ENCODE data around the gene NOBOX.
"Not testable (repeated sequence)": the region's sequence is repeated elsewhere in the genome, so short reads cannot be mapped to it uniquely, and the experiment has no call there.

Gene NOBOX

GRCh38 chr7:144403649-144404061 is at the start of gene NOBOX:
Gene NOBOX (minus strand): TSS chr7:144403693.
- no peak for DNase-seq

GRCh38 chr7:144452064-144452463 is 48.6 kb upstream of the NOBOX start:
- DNase-seq = no peak

- no peak for DNase-seq
Measured at GRCh38 chr7:144445590-144445989, 42.1 kb upstream of the NOBOX start.

DNA sequence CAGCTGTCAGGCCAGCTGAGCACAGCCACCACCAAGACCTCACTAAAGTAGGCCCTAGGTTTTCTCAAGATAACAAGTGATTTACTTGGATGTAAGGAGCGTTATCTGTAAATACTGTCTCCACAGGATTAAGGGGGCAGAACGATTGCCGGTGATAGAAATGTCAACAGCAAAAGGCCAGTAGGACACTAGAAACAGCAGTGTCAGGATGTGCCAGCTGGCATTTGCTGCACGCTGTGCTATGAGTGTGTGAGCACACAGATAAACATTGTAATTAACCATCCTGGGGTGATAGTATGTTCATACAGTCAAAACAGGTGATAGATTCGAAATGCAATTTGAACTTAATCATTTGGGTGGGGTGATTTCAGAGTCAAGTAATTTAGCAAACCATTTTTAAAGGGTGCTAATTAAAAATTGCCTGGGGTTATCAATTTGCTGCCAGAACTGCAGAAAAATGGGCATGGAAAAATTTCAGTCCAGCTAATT is 36.3 kb upstream of the NOBOX start:
- no peak for DNase-seq

- DNase-seq = no peak
Measured at GRCh38 chr7:144438759-144439158, 35.3 kb upstream of the NOBOX start.

DNA sequence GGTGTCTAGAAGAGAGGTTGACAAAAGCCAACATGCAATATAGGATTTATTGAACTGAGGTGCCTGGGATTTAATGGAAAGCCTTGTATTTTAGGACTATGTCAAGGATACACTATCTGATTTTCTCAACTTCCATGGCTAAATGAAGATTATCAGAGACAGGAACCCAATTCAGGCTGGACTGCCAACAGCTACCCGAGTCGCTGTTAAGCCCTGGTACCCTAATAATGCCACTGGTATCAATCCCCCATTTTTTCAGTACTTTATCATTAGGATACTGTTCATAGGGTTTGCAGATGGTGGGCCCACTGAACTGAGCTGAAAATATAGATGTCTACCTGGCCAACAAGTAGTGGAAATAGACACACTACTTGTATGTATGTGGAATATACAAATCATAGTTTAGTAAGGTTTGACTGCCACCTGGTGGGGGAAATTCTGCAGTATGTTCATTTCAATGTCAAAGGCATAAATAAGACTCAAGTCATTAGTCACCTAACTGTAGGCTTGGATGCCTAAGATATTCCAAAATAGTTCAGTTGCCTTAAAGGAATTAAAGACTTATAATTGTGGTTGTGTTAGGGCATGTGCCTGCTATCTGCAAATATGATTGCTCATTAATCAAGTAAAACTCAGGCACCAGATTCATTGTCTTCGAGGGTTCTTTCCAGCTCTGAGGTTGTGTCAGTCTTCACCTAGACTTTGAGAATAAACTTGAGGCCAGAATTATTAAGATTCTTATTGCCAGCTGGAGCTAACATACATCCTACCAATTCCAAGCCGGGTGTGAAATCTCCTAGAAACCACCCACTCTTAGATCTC is 34.1 kb upstream of the NOBOX start:
- peak; percentile 10 for DNase-seq

DNA sequence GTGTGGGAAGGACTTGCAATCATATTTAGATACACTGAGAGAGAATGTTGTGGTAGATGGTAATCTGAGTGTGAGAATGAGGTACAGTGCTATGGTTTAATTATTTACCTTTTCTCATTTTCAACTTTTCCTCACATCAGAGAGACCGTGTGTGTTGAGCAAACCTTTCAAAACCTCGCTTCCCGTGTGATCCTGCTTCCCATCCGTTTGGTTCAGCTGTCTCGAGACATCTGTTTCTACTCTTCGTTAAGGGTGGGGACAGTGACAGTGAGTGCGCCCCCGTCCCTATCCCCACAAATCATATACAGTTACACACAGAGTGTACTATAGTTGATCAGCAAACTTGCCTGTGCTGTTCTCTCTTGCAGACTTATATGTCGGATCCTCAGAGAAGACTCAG is 33.0 kb upstream of the NOBOX start:
- no peak for DNase-seq

- DNase-seq = no peak
Measured at GRCh38 chr7:144428431-144428830, 24.9 kb upstream of the NOBOX start.

GRCh38 chr7:144427539-144427938 is 24.0 kb upstream of the NOBOX start:
- DNase-seq = not testable (repeated sequence)

DNA sequence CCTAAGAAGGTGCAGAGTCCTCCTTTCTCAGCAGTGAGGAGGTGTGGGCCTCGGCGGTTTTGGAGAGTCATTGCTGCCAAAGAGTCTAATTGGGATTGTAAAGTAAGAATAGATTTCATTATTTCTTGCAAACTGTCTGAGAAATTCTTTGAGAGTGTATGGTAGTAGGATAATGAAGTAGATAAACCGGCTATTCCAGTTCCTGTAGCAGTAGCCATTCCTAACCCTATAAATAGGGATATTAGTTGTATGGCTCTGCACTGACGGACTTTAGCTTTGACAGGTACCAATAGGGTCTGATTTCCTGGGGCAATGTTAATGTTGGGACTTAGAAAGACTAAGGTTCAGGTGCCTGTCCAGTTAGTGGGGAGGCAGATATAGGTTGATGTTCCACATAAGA is 15.4 kb upstream of the NOBOX start:
- DNase-seq = not testable (repeated sequence)

DNA sequence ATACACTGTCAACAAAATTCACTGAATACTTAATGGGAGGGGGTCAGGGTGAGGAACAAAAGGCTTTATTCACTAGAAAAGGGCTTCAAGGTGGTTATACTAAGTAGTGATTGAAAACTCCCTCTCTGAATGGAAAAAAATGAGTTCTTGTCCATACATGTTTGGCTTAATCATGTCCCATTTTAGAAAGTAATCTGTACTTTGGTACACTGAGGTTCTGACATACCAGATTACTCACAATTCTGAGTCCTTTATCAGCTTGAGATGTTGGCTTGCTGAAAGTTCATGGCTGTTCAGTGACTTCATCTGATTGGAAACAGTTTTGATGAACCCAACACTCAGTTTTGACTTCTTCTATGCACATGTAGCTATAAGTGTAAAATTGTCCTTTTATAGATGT is 12.8 kb upstream of the NOBOX start:
- DNase-seq = no peak

GRCh38 chr7:144415858-144416257 is 12.4 kb upstream of the NOBOX start:
- no peak for DNase-seq

GRCh38 chr7:144414815-144415214 is 11.3 kb upstream of the NOBOX start:
- no peak for DNase-seq

GRCh38 chr7:144410441-144410840 is 6.9 kb upstream of the NOBOX start:
- no peak for DNase-seq

GRCh38 chr7:144408121-144408520 is 4.6 kb upstream of the NOBOX start:
- DNase-seq = no peak

DNA sequence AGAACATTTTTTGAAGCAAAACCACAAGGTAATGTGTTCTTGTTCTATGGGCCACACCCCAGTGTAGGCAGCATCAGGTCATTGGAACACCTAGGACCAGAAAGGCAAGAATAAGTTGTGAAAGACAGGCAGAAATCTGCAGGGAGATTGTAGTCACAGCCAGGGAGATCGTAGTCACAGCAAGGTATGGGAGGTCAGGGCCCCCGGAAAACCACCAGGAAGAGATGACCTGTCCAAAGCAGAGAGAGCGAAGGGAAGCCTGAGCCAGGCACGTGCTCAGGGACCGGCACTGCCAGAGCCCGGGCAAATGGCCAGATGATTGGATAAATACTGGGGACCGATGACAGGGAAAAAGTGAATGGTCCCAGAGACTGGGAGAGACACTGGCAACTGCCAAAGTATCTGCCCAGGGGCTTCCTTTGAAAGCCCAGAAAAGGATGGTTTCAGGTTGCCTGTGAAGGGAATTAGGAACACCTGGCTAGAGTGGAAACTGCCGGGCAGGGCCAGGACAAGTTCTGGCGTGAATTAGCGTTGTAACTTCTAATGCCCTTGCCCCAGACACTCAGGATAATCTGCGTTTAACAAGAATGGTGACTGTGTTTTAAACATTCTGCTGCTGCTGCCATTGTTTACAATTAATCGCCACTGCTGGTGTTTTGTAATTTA is 3.9 kb upstream of the NOBOX start:
- DNase-seq = no peak

DNA sequence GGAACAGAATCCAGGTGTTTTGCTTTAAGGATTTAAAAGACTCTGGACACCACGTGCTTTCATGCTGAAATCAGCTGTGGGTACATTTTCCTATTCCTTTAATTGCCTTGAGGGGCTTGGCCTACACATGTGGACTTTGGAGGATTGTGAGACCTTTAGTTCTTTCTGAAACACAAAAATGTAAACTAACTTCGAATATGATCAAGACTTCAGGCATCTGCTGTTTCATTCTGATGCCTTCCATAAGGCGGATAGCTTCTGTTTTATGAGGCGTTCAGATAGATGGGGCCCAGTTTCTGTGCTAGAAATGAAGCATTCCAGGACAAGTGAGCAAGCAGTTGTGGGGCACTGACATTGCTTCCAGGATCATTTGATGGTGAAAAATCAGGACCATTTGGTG is 1.5 kb upstream of the NOBOX start:
- DNase-seq = no peak

- DNase-seq = no peak
Measured at GRCh38 chr7:144403102-144403501, 391 bp downstream of the NOBOX start.

DNA sequence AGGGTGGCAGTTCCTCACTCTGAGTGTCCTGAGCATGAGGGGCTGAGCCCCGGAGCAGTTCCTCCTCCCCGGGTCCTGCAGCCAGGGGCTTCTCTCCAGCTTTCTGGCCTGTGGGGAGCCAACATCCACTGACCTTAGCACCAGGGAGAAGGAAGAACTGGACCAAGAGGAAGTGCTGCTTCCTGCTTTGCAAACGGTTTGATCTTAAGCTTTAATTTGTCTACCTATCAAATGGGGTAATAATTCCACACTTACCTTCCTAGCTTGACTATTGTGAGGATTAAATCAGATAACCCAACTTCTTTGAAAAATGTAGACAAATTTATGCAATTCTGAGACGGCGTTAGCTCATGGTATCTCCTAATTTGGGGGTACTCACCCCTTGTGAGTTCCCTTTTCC is 2.0 kb downstream of the NOBOX start:
- no peak for DNase-seq

DNA sequence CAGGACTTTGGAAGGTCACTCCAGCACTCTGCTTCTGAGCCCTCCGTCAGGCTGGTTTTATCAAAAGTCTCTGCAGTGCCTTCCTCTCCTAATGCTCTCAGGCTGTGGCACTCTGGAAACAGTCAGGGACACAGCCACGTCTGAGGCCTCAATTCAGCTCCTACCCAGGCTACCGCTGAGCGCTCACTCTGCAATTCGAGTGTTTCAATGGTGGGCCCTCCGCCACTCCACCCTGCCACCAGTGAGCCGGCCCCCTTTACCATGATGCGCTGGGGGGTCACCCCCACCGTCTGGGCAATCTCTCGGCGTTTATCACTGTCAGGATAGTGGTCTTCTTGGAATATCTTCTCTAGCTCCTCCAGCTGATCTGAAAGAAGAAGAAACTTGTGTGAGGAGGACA is 3.5 kb downstream of the NOBOX start:
- DNase-seq = no peak

DNA sequence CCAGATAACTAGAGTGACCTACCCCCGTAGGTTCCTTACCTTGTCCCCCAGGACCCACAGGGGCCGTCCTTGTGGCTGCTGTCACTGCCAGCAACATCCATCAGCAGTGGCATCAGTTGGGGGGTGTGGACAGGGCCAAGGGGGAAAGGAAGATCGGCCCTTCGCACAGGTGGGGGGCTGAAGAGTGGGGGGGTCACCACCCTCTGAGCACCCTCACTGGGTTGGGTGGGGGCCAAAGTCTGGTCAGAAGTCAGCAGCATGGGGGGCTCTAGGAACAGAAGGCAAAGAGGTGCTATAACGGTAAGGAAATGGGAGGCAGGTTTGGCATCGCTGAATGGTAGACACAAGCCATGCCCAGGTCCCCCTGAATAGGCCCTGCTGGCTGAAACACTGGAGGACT is 4.6 kb downstream of the NOBOX start:
- DNase-seq = no peak

DNA sequence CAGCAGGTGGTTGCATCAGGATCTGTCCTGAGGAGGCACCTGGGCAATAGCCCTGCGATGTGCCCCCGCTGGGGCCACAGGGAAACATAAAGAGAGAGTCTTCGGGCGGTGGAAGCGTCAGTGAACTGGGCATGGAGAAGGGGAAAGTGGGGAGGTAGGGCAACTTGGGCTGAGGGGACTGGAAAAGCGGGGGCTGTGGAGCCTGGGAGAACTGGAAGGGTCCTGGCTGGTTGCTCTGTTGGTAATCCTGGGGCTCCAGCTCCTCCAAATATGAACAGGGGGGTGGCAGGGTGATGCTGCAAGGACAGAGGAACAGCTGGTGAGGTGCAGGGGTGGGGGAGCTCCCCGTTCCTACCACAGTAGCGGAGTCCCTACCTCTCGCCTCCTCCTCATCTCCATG is 5.2 kb downstream of the NOBOX start:
- DNase-seq = no peak

- DNase-seq = no peak
Measured at GRCh38 chr7:144397086-144397485, 6.4 kb downstream of the NOBOX start.

DNA sequence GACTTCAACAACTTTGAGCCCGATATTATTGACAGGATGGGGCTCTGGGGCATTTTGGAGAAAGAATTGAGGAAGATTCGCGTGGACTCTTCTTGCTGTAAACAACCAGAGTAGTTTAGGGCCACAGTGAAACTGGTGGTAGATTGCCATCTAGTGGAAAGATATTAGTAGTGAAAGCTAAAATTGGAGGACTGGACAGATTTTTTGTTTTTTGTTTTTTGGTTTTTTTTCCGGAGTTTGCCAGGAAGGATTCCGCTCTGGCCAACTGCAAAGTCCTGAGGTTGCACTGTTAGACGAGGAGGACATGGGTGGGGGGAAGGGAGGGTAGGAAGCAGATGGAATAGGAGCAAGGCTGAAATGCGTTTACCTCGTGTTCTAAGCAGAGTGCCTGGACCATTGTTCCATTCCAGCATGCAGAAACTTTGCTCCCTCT is 11.7 kb downstream of the NOBOX start:
- DNase-seq = peak; percentile 40
